ENCODE results near the gene ZXDA. TPM values are rescaled to one million over a fixed set of nuclear protein-coding genes. Genes with fewer than 3 reads are reported as not detected.

ZXDA gene
- total RNA-seq, 1 experiment from 2014 or later = not detected

GRCh38 chrX:57925806-57926205 is 15.5 kb upstream of the ZXDA start:
- Histone ChIP-seq H2AFZ (ENCODE audit: low read length) (no peak overlapping the region), H2BK120ac (ENCODE audit: low read depth, low read length, poor library complexity, severe bottlenecking) (no peak overlapping the region), H4K91ac (ENCODE audit: insufficient read length, low read depth, low read length) (no peak overlapping the region), H3K9me3 (ENCODE audit: control insufficient read depth, low read depth, low read length) (peaks cover 53% of the 10 kb centered on the region), H2AK5ac (ENCODE audit: insufficient read length, low read length) (no peak overlapping the region), H3K56ac (ENCODE audit: insufficient read length, low read depth, low read length) (no peak overlapping the region), H3K9ac (ENCODE audit: extremely low read depth, insufficient read length, low read length) (no peak overlapping the region), H2BK5ac (ENCODE audit: insufficient read length, low read length) (no peak overlapping the region), H3K79me1 (ENCODE audit: insufficient read depth, low read depth, low read length, poor library complexity, severe bottlenecking) (no peaks in the 10 kb centered on the region), H4K8ac (replicated peaks; ENCODE audit: insufficient read length, low read depth, low read length) (no peak overlapping the region), H3K18ac (ENCODE audit: insufficient read length, low read depth, low read length) (no peak overlapping the region), H3K4me2 (ENCODE audit: insufficient read depth, insufficient read length, low read length) (no peak overlapping the region), H2BK20ac (ENCODE audit: low read depth, low read length, poor library complexity, severe bottlenecking) (no peak overlapping the region), H4K20me1 (ENCODE audit: control insufficient read depth, insufficient read depth, insufficient read length) (no peaks in the 10 kb centered on the region), H3K27ac (ENCODE audit: insufficient read length, low read depth, low read length) (no peak overlapping the region), H3K23ac (ENCODE audit: insufficient read length, low read depth, low read length) (no peak overlapping the region), H3K4ac (ENCODE audit: low read depth, low read length) (no peak overlapping the region), H3K79me2 (ENCODE audit: insufficient read depth, low read length) (no peaks in the 10 kb centered on the region), H4K5ac (ENCODE audit: insufficient read length, low read depth, low read length) (no peak overlapping the region), H3K27me3 (ENCODE audit: insufficient read depth, low read length) (no peaks in the 10 kb centered on the region), H3T11ph (ENCODE audit: low read length) (no peak overlapping the region), H2BK15ac (ENCODE audit: low read depth, low read length) (no peak overlapping the region), H2BK12ac (ENCODE audit: insufficient read length, low read depth, low read length) (no peak overlapping the region), H3K14ac (ENCODE audit: insufficient read depth, low read length) (no peak overlapping the region), H3K23me2 (ENCODE audit: insufficient read length, low read depth, low read length, poor library complexity, severe bottlenecking) (no peaks in the 10 kb centered on the region), H3K4me1 (ENCODE audit: insufficient read depth, low read length) (no peaks in the 10 kb centered on the region)
- Mint-ChIP-seq H3K9me3 (peaks cover 94 to 98% of the 10 kb centered on the region in 2 experiments), H3K27ac (no peak overlapping the region), H3K36me3 (ENCODE audit: insufficient read depth in 1 of 3, low read depth in 3 of 3) (peaks cover 0 to 11% (median 4%) of the 10 kb centered on the region in 3 experiments; a peak in 5 of 7 replicates), H3K27me3 (ENCODE audit: low read depth) (peaks cover 2% of the 10 kb centered on the region), H3K4me1 (no peaks in the 10 kb centered on the region), H3K4me3 (no peak overlapping the region)
- no peak for TF ChIP-seq CTCF (conservative IDR thresholded peaks at IDR 0.05)
- no peak for DNase-seq
- no CpG with 5 or more reads among the region's 2 CpGs for WGBS (ENCODE audit: extremely low coverage, insufficient read length, low lambda C conversion rate)

Data from H9 (cell line).